Measurements from ENCODE around the gene IP6K2.
A peak's percentile ranks its signal among the peaks of the same experiment; 100 is the strongest.

Gene IP6K2

GRCh38 chr3:48686538-48687219, 30.3 kb downstream of the IP6K2 start:
- FAIRE-seq = no peak
- no peak for DNase-seq (ENCODE audit: insufficient read length, low spot score)
- TF ChIP-seq CTCF (IDR thresholded peaks at IDR 0.05; ENCODE audit: insufficient read depth, missing control alignments) = no peak

DNA sequence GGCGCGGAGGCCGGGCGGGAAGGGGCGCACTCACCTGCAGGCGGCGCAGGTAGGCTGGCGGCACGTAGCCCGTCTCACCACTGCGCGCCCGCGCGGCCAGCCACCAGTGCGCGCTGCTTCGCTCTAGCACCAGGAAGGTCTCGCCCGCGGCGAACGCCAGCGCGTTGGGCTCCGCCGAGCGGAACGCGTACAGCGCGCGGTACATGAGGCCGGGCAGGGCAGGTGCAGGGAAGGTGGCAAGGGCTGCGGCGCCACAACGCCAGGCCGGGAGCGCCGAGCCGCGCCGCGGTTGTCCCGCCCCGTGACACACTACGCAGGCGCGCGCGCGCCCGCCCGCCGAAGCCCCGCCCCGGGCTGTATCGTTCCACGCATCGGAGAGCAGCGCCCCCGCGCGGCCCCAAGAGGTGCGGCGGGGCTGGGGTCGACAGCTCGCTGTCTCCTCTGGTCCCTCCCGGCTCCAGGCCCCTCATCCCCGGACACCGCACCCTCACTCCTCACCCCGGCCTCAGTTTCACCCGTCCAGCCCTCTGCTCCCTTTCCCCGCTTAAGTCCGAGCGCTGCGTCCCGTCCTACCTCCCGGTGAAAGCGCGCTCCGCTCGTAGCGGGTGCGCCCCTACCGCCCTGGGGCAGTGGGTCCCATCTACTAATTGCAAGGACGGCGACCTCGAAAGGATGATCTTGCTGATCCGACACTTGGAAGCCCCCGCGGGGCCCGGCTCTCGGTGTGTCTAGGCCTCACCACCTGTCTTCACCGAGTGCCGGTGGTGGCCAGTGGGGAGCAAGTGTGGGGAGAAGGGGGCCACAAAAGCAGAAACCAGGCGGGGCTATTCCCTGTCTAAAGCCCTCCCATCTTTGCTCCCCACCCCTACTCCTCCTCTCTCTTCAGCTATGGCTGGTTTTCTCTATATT, 31.2 kb downstream of the IP6K2 start, which contains the start of gene NCKIPSD:
Gene NCKIPSD (minus strand): TSS at position 313 of the 909 bp plus-strand sequence. CDS start 108 bp downstream, at position 205.
- peak; percentile 97 for DNase-seq (ENCODE audit: insufficient read length, low spot score)
- FAIRE-seq = no peak

GRCh38 chr3:48685293-48685602, 31.8 kb downstream of the IP6K2 start:
- TF ChIP-seq CTCF (IDR thresholded peaks at IDR 0.05; ENCODE audit: insufficient read depth, missing control alignments) = no peak
- FAIRE-seq = no peak
- DNase-seq (ENCODE audit: insufficient read length, low spot score) = no peak

More for the DNA sequence above, 31.2 kb downstream of the IP6K2 start, which contains the start of gene NCKIPSD:
- peak; percentile 72 for TF ChIP-seq CTCF (IDR thresholded peaks at IDR 0.05; ENCODE audit: insufficient read depth, missing control alignments)

DNA sequence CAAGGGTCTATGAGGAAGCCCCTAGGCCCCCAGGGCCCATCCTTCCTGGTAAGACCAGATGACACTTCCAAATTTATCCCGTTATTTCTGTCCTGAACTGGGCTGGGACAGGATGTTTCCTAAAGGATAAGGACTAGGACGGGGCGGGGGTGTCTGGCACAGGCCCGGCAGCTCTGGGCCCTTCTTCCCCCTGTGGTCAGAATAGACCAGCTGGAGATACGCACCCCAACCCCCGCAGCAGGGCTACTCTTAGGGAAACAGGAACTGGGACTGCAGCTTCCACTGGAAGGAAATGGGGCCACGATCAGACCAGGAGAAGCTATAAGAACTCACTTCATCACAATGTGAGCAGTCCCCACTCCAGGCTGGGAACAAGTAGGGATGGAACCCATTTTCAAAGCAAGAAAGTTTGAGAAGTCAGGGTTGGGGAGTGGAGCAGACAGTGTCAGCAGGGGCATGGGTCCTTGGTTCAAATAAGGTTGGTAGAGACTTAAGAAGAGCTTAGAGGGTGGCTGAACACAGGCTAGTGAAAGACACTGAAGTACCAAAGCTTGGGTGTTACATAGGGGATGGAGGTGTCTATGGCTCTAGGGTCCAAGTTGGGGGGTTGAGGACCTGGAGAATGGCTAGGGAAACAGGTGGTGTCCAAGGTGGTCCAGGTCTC, 32.4 kb downstream of the IP6K2 start:
- TF ChIP-seq CTCF (IDR thresholded peaks at IDR 0.05; ENCODE audit: insufficient read depth, missing control alignments) = no peak
- DNase-seq (ENCODE audit: insufficient read length, low spot score) (no peak), FAIRE-seq (no peak)

- TF ChIP-seq CTCF (IDR thresholded peaks at IDR 0.05; ENCODE audit: insufficient read depth, missing control alignments) = no peak
- DNase-seq (ENCODE audit: insufficient read length, low spot score) (no peak), FAIRE-seq (no peak)
These were observed 33.0 kb downstream of the IP6K2 start for GRCh38 chr3:48684054-48684349.

DNA sequence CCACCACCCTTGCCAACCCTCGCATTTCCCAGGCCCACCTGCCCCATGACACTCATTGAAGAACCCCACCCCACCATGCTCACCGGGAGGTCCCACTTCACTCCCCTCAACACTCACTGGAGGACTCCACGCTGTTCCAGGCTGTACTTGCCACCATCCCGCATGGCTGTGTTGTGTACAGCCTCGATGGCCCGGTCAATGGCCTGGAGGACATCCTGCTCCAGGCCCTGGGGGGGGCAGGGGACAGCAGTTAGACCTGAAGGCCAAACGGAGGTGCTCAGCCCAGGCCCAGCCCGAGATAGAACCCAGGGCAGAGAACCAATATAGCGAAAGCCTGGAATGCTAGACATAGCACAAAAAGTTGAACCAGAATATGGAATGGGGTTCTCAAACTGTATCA, 34.2 kb downstream of the IP6K2 start:
- no peak for TF ChIP-seq CTCF (IDR thresholded peaks at IDR 0.05; ENCODE audit: insufficient read depth, missing control alignments)
- DNase-seq (ENCODE audit: insufficient read length, low spot score) = no peak
- no peak for FAIRE-seq

Measured in D721Med (cell line).